ENCODE measurements around the gene LYSET.
A peak's percentile ranks its signal among the peaks of the same experiment; 100 is the strongest.
"Not testable (repeated sequence)": the region's sequence is repeated elsewhere in the genome, so short reads cannot be mapped to it uniquely, and the experiment has no call there.

The LYSET gene, protein sequence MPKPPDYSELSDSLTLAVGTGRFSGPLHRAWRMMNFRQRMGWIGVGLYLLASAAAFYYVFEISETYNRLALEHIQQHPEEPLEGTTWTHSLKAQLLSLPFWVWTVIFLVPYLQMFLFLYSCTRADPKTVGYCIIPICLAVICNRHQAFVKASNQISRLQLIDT

DNA sequence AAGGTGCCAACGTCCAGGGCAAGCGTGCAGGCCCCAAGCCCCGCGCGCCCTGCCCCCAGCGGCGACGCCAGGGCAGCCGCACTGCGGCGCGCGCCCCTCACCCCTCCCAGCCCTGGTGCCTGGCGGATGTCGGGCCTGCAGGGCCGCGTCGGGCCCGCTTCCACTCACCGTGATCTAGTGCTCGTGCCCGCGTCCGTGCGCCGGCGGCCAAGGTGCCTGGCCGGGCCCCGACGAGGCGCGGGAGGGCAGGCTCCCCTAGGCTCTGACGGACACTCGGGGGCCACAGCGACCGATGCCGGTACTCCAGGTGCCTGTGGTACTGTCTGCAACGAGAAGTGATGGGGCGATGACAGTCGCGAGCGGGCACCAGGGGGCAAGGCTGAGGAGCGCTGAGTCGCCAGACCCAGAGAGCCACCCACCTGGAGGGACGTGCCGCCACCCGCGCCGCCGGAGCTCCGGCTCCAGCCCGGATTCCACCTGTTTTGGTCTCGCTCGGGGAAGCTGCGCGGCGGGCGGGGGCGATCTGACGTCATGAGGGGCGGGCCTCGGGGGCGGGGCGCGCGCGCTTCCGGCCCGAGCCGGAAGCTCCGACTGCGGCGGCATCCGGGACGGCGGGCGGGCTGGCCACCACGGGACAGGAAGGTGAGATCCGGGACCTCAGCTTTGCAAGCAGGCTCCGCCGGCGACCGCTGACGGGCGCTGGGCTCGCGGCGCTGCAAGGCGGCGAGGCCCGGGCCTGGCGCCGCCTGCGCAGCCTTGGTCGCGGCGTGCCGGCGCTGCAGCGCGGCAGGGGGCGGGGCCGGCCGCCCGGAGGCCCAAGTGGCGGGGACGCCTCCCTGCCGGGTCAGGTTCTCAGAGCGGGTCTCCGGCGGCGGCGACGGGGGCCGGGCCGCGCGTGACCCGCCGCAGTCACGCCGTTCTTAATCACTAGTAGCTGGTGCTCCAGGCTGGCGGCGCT lies at the start of gene LYSET, which contains the start of gene MOAP1:
Gene LYSET (plus strand): TSS at position 927 of the 958 bp plus-strand sequence. CDS start 89 bp downstream, outside the sequence.
Gene MOAP1 (minus strand): TSS at position 507 of the 958 bp plus-strand sequence. CDS start 655 bp downstream, outside the sequence.
- peak within 1 kb of the TSS; percentile 98 for H3K4me3 ChIP-seq (ENCODE audit: low read depth, low read length)
- TF ChIP-seq, protein P1, sequence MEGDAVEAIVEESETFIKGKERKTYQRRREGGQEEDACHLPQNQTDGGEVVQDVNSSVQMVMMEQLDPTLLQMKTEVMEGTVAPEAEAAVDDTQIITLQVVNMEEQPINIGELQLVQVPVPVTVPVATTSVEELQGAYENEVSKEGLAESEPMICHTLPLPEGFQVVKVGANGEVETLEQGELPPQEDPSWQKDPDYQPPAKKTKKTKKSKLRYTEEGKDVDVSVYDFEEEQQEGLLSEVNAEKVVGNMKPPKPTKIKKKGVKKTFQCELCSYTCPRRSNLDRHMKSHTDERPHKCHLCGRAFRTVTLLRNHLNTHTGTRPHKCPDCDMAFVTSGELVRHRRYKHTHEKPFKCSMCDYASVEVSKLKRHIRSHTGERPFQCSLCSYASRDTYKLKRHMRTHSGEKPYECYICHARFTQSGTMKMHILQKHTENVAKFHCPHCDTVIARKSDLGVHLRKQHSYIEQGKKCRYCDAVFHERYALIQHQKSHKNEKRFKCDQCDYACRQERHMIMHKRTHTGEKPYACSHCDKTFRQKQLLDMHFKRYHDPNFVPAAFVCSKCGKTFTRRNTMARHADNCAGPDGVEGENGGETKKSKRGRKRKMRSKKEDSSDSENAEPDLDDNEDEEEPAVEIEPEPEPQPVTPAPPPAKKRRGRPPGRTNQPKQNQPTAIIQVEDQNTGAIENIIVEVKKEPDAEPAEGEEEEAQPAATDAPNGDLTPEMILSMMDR (IDR thresholded peaks at IDR 0.05; ENCODE audit: borderline replicate concordance, insufficient read depth, low read depth, low read length), result peak; percentile 54

DNA sequence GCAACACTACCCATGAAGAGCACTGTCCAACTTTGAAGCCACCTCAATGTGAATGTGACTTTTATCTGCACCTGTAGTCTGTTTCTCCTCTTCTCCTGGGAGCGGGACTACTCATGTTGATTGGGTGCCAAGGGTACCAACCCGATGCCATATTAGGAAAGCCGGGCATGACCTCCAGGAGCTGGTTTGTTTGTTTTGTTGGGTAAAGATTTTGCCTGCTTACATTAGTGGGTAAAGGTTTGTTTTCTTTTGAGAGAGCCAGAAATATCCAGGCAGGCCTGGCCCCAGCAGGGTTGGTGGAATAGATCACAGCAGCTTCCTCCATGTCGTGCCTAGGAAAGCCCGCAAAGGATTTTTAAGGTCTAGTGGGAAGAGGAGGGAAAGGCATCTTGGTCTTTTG lies 49.7 kb upstream of the LYSET start:
- H3K4me3 ChIP-seq (ENCODE audit: low read depth, low read length), result no peak overlapping the region
- TF ChIP-seq, protein P1 (IDR thresholded peaks at IDR 0.05; ENCODE audit: borderline replicate concordance, insufficient read depth, low read depth, low read length), result no peak

DNA sequence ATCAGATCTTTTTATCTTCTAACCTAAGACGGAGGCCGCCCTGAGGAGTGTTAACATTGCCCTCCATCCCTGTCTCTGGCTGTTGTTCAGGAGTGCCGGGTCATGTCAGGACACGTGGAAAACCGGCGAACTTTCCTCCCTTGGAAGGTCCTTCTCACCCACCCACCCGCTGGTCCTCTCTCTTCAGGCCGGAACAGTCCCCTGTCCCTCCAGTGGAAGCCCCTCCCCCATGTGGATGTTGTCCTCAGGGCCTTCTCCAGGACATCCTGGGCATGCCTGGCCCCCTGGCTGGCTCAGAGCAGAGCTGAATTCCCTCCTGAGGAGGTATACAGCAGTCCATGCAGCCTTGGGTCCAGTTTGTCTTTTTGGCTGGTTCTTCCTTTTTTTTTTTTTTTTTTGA lies 49.1 kb upstream of the LYSET start:
- TF ChIP-seq, protein P1 (IDR thresholded peaks at IDR 0.05; ENCODE audit: borderline replicate concordance, insufficient read depth, low read depth, low read length), result no peak
- no peak overlapping the region for H3K4me3 ChIP-seq (ENCODE audit: low read depth, low read length)

DNA sequence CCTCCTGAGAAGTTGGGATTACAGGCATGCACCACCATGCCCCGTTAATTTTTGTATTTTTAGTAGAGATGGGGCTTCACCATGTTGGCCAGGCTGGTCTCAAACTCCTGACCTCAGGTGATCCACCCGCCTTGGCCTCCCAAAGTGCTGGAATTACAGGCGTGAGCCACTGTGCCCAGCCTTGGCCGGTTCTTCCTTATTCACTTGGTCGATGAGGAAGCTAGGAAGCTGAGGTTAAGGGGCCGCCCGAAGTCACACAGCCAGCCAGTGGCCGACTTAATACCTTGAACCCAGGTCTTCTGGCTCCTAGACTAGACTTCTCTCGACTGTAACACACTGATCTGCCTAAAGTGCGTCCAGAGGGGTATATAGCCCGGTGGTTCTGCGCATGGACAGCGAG lies 48.6 kb upstream of the LYSET start:
- not testable (repeated sequence) for H3K4me3 ChIP-seq (ENCODE audit: low read depth, low read length)

DNA sequence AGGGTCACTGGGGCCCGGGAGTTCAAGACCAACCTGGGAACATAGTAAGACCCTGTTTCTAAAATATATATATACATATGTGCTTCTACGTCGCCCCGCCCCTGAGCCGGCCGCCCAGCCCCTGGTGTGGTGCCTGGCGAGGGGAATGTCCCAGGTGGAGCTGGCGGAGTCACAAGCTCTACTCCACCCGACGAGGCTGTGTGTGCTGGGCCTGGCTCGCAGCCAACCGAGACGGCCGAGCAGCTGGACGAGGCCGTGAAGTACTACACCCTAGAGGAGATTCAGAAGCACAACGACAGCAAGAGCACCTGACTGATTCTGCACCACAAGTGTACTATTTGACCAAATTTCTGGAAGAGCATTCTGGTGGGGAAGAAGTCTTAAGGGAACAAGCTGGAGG lies 47.3 kb upstream of the LYSET start:
- TF ChIP-seq, protein P1 (IDR thresholded peaks at IDR 0.05; ENCODE audit: borderline replicate concordance, insufficient read depth, low read depth, low read length), result no peak
- no peak overlapping the region for H3K4me3 ChIP-seq (ENCODE audit: low read depth, low read length)

DNA sequence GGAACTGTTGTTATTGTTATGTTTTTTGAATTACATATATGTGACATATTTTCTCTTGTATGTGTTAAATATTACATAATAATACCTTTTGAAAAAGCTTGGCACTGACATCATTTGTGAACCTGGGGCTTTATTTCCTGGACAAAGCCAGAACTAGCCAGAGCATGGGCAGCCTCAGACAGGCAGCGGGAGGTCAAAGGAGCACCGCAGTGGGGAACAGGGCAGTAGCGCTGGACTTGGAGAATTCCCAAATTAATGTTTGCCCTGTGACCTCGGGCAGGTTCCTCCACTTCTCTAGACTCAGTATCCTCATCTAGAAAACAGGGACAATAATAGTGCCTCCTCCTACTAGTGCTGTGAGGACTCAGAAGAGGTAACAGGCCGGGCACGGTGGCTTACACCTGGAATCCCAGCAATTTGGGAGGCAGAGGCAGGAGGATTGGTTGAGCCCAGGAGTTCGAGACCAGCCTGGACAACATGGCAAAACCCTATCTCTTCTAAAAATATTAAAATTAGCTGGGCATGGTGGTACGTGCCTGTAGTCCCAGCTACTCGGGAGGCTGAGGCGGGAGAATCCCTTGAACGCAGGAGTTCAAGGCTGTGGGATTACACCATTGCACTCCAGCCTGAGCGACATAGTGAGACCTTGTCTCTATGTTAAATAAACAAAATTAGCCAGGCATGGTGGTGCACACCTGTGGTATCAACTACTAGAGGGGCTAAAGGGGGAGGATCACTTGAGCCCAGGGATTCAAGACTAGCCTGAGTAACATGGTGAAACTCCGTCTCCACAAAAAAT lies 42.1 kb upstream of the LYSET start:
- no peak overlapping the region for H3K4me3 ChIP-seq (ENCODE audit: low read depth, low read length)
- TF ChIP-seq, protein P1 (IDR thresholded peaks at IDR 0.05; ENCODE audit: borderline replicate concordance, insufficient read depth, low read depth, low read length), result no peak

DNA sequence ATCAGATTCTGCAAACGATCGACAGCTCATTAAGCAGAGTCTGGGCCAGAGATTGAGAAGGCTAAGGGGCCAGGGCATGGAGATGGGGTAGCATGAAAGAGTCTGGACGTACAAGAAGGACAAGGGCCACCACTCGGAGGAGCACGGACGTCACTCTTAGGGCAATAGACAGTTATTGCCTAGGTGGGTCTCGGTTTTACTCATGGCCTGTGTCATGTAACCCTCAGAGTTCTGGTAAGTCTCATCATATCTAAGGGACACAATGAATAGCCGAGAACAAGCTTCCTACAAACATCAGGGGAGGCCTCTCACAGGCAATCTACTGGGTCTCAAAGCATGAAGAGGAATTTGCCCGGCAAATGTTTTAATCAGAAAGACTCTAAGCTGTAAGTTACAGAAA lies 39.0 kb upstream of the LYSET start:
- TF ChIP-seq, protein P1 (IDR thresholded peaks at IDR 0.05; ENCODE audit: borderline replicate concordance, insufficient read depth, low read depth, low read length), result no peak
- H3K4me3 ChIP-seq (ENCODE audit: low read depth, low read length), result no peak overlapping the region
